ENCODE results near the gene GRPEL1. TPM values are rescaled to one million over a fixed set of nuclear protein-coding genes. Genes with fewer than 3 reads are reported as not detected.
A peak's percentile ranks its signal among the peaks of the same experiment; 100 is the strongest.

Gene GRPEL1
- total and polyA plus RNA-seq, 2 of the 13 experiments (the other 11 are each of a cell fraction or from before 2014, with no cell fraction given): 32.3 to 141 TPM

GRCh38 chr4:7034262-7035081, 33.4 kb downstream of the GRPEL1 start (continued):
- no peak for TF ChIP-seq ZBTB49 (CRISPR knock-in tag; IDR thresholded peaks at IDR 0.05; ENCODE audit: borderline replicate concordance)
- TF ChIP-seq NR1H2 (CRISPR knock-in tag; IDR thresholded peaks at IDR 0.05; ENCODE audit: borderline replicate concordance, low read depth): no peak
- no peak for TF ChIP-seq ZNF337 (CRISPR knock-in tag; IDR thresholded peaks at IDR 0.05; ENCODE audit: borderline replicate concordance, low read depth)
- no peak for TF ChIP-seq ZNF354B (CRISPR knock-in tag; IDR thresholded peaks at IDR 0.05)
- TF ChIP-seq ZNF550 (CRISPR knock-in tag; IDR thresholded peaks at IDR 0.05; ENCODE audit: borderline replicate concordance): no peak; the same call in 1 of the 2 replicates
- TF ChIP-seq ZNF382 (CRISPR knock-in tag; IDR thresholded peaks at IDR 0.05; ENCODE audit: borderline replicate concordance): no peak
- no peak for TF ChIP-seq ZNF256 (CRISPR knock-in tag; conservative IDR thresholded peaks at IDR 0.05)
- TF ChIP-seq PREB (CRISPR knock-in tag; IDR thresholded peaks at IDR 0.05): 0 out of 2 replicates have a peak, but pooled peaks have one; percentile 46
- TF ChIP-seq SATB2 (CRISPR knock-in tag; IDR thresholded peaks at IDR 0.05): no peak
- peak; percentile 82; the same call in 1 of the 2 replicates for TF ChIP-seq ZNF225 (CRISPR knock-in tag; IDR thresholded peaks at IDR 0.05)
- TF ChIP-seq GZF1 (CRISPR knock-in tag; IDR thresholded peaks at IDR 0.05): no peak
- TF ChIP-seq EP300 (IDR thresholded peaks at IDR 0.05; ENCODE audit: low read depth in 2 of 2, low read length in 2 of 2): 0 out of 4 replicates have a peak, but pooled peaks of 1 of the 2 experiments have one; percentile 9
- peak; percentile 50; the same call in 1 of the 2 replicates for TF ChIP-seq EP300 (CRISPR knock-in tag; IDR thresholded peaks at IDR 0.05; ENCODE audit: borderline replicate concordance)
- TF ChIP-seq NFIC (IDR thresholded peaks at IDR 0.05; ENCODE audit: low read length): no peak
- peak; percentile 34; the same call in 1 of the 2 replicates for TF ChIP-seq ZBTB25 (CRISPR knock-in tag; IDR thresholded peaks at IDR 0.05)
- TF ChIP-seq ZNF275 (CRISPR knock-in tag; IDR thresholded peaks at IDR 0.05; ENCODE audit: borderline replicate concordance): no peak
- peak; percentile 30; the same call in 1 of the 2 replicates for TF ChIP-seq ELF1 (CRISPR knock-in tag; IDR thresholded peaks at IDR 0.05)
- TF ChIP-seq KLF16 (CRISPR knock-in tag; IDR thresholded peaks at IDR 0.05): no peak
- 0 out of 2 replicates have a peak, but pooled peaks have one; percentile 65 for TF ChIP-seq HOXA5 (CRISPR knock-in tag; IDR thresholded peaks at IDR 0.05)
- TF ChIP-seq BCL3 (CRISPR knock-in tag; IDR thresholded peaks at IDR 0.05): peak; percentile 71; the same call in 1 of the 2 replicates
- TF ChIP-seq ZNF850 (CRISPR knock-in tag; conservative IDR thresholded peaks at IDR 0.05): no peak

All from HepG2 (cell line).